Endometrium (tissue), 2 donors: ENCODE data around the gene CTNNBIP1.

Experiments used
- FAIRE-seq: peaks from 2 replicates; lab custom pipeline; 2012; peaks lifted over from hg19 to GRCh38; lab: Jason Lieb, UNC
- donor health status: control.
- donor health status: control.

CTNNBIP1 gene

DNA sequence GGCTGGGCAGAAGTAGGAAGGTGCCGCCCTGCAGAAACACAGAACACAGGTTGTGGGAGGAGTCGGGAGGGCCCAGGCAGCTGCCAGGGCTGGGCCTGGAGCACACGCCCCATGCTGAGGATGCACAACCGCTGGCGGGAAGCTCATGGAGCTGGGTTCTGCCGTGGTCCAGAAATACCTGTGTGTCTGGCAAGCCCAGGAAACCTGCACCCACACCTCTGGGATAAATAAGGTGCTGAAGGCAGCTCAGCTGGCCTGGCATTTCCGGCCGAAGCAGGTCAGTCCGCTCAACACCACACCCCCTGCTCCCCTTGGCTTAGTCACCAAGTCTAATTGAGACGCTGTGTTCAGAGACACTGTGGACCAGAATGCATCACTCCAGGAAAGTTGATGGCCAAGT, 32.1 kb downstream of the CTNNBIP1 start:
- no peak for FAIRE-seq

DNA sequence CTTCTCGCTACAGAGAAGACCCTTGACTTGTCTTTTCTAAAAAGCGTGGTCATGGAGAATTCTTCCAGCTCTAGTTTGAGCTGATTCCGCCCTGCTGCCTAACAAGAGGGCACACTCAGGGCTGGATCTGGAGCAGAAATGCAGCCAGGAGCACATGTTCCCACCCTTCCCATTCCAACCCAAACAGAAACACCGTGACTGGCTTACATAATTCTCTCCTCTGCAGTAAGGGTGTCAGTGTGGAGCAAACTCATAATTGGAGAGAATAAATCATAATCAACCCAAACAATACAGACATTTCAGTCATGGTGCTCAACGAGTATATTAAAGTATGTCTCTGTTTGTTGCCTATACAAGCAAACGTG, 34.5 kb downstream of the CTNNBIP1 start:
- FAIRE-seq, result no peak

DNA sequence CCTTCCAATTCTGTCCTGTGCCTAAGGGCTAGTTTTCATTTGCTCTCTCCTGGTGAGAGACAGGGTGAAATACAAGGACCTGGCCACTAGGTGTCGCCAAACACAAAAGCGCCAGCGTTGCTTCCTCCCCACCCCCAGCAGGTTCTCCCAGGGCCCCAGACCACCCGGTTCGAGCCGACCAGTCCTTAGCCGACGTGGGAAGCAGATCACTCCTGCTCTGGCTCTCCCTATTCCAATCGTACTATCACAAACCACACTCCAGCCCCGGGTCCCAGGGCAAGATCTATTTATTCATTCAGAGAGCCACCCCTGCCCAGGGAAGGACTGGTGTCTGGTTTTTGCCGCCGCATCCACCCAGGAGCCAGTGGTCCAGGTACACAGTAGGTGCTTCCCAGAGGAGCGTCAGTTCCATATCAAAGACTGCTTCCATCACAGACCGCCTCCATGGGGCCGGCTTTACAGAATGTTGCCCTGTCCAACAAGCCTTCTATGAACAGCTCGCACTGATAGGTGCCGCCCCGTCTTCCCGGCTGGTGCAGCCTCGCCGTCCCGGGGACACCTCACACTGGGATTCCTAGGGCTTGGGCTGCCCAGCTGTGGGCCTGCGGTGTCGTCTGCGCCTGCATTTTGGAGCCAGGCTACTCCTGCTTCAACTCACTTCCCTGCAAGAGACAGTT, 35.0 kb downstream of the CTNNBIP1 start:
- no peak for FAIRE-seq

- no peak for FAIRE-seq
Measured at GRCh38 chr1:9874412-9874811, 35.7 kb downstream of the CTNNBIP1 start.

- no peak for FAIRE-seq
Measured at GRCh38 chr1:9873992-9874391, 36.1 kb downstream of the CTNNBIP1 start.

GRCh38 chr1:9873385-9873784, 36.7 kb downstream of the CTNNBIP1 start:
- no peak for FAIRE-seq

DNA sequence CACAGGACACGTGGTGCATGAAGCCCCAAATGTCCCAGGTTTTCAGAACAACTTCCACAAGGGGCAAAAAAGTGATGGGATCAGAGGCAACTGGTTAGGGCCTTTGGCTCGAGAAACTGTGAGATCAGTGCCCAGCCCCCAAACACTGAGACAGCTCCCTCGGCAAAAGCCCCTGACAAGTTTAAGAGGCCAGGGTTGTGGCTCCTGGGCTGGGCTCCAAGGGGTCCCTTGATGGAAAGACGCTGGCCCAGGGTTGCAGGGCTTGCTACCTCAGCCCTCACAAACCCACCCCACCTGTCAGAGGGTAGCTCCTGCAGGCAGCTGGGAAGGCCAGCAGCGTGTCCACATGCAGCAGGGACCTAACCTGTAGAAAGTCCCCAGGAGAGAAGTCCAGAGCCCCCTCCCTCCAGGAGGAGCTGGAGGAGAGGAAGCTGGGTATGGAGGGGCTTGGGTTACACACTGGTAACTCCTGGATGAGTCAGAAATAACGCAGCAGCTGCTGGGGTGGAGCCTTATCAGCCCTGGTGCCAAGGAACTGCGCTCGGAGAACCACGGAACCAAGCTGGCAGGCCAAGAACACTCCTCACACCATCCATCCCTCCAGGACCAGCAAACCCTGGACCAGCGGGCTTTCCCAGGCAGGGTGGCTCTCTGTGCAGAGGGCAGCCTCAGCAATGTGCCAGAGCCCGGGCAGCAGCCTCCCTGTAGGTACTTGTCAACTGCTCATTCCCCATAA, 37.5 kb downstream of the CTNNBIP1 start:
- FAIRE-seq, result no peak

DNA sequence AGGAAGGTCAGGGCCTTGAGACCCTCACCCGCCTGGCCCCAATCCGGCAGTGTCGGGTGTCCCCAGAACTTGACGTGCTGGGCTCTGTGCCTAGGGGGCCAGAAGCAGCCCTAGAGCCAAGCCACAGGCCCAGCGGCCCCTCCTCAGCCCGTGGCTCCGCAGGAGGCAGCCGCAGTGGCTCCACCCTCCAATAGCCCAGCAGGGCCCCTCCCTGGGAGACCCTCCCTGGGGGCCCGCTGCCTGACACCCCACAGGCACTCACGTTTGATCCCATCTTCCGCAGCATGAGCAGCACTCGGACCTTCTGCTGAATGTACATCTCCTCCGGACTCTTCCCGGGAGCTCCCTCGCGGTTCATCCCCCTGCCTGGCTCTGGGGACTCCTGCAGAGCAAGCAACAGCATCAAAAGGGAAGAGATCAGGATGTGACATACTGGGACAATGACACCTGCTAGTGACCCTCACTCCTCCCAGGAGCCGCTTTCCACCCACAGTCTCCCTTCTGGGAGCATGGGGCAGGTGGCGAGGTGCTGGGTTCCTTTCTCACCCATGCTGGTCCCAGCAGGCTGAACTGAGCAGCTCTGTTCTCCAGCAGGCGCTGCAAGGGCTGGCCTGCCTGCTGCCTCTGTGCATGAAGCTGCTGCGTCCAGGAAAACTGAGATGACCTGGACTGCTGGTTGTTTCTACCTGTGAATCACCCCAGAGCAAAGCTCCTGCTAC, 38.2 kb downstream of the CTNNBIP1 start:
- no peak for FAIRE-seq

DNA sequence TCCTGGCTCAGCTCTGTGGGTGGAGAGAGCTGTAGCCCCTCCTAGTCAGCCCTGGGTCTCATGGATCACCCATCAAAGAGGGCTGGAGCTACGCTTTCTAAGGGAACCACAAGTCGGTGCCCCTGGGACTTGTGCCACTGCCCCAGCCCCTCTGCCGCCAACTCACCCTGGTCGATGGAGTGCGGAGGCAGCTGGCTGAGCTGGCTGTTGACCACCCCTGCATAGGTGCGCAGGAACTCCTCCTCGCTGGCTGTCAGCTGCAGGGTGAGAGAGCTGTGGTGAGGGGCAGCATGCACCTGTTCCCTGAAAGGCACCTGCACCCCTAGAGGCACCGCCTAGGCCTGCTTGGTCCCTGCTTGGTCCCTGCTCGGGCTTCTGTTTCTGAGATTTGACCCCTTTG, 39.0 kb downstream of the CTNNBIP1 start:
- no peak for FAIRE-seq

- no peak for FAIRE-seq
Measured at GRCh38 chr1:9870572-9870971, 39.5 kb downstream of the CTNNBIP1 start.

DNA sequence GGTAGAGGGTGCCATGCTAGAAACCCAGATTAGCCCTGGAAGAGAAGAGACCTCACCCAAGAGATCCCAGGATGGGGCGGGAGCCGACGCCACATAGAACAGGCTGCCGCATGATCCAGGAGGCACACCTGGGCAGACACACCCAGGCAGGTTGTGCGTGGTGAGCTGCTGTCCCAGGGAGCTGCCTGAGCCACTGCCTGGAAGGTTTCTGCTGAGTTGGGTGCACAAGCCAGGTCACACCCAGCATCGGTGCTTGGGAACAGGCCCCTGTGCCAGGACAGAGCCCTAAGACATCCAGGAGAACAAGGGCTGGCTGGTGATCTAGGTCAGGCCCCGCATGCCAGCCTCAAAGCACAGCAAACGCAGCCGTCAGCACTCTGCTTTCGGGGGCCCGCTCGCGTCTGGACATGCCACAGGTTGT, 40.2 kb downstream of the CTNNBIP1 start:
- no peak for FAIRE-seq

- FAIRE-seq, result no peak
Measured at GRCh38 chr1:9868244-9868590, 41.9 kb downstream of the CTNNBIP1 start.

- FAIRE-seq, result no peak
Measured at GRCh38 chr1:9867408-9868243, 42.4 kb downstream of the CTNNBIP1 start.

- no peak for FAIRE-seq
Measured at GRCh38 chr1:9866836-9867235, 43.2 kb downstream of the CTNNBIP1 start.

GRCh38 chr1:9865724-9866123, 44.3 kb downstream of the CTNNBIP1 start:
- no peak for FAIRE-seq

DNA sequence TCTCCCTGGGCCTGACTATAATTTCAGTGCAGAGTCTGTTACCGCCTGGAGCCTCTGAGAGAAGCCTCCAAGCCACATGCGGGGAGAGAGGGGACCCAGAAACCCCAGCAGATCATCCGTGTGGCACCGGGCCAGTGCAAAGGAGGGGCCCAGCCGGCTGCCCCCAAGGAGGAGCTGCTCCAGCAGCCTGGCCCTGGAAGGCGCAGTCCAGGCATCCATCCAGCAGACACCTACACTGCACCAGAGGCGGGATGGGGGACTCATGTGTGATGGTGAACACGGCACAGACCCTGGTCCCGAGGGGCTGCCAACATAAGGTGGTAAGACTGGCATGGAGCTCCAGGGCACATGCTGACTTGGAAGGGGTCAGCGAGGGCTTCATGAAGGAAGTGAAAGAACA, 46.7 kb downstream of the CTNNBIP1 start:
- no peak for FAIRE-seq

GRCh38 chr1:9861360-9861759, 48.7 kb downstream of the CTNNBIP1 start:
- FAIRE-seq, result no peak

GRCh38 chr1:9860887-9861286, 49.2 kb downstream of the CTNNBIP1 start:
- FAIRE-seq, result no peak

GRCh38 chr1:9859281-9860014, 50.6 kb downstream of the CTNNBIP1 start:
- FAIRE-seq, result no peak

- no peak for FAIRE-seq
Measured at GRCh38 chr1:9858293-9859035, 51.6 kb downstream of the CTNNBIP1 start.

GRCh38 chr1:9855186-9855585, 54.9 kb downstream of the CTNNBIP1 start:
- no peak for FAIRE-seq
